ENCODE data around the gene ANKRD37.

DNA sequence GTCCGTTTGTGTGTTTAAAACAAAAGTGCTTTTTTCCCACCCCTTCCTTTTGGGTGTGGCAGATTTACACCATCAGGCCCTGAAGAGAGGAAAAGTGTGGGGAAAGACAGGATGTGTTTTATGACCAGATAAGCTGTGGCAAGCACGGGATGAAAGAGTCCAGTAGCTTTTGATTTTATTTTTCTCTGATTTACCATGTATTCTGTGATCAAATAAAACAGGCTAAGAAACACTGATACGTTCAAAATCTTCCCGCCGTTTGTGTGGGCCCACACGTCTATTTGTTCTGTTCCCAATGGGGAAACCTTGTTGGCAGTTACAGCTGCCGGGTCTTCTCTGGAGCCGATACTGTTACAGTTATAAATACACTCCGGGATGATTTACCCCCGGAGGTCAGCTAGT lies 11.7 kb upstream of the ANKRD37 start:
- no peak for TF ChIP-seq POLR2A (IDR thresholded peaks at IDR 0.05)
- no peak for TF ChIP-seq EP300 (IDR thresholded peaks at IDR 0.05; ENCODE audit: low read depth)
- no peak for TF ChIP-seq CTCF (IDR thresholded peaks at IDR 0.05)

Data from transverse colon (tissue), 3 donors.